Measurements from ENCODE around the gene HINT3. TPM values are rescaled to one million over a fixed set of nuclear protein-coding genes. Genes with fewer than 3 reads are reported as not detected.
"Not testable (repeated sequence)": the region's sequence is repeated elsewhere in the genome, so short reads cannot be mapped to it uniquely, and the experiment has no call there.

HINT3 gene
- total RNA-seq, 2 experiments from 2014 or later = 8.5 to 8.6 TPM

GRCh38 chr6:125970760-125971159 is 14.2 kb downstream of the HINT3 start:
- Mint-ChIP-seq H3K9me3 (no peaks in the 10 kb centered on the region), H3K36me3 (ENCODE audit: low read depth) (peaks cover 21% of the 10 kb centered on the region), H3K27ac (no peak overlapping the region), H3K27me3 (no peaks in the 10 kb centered on the region), H3K4me1 (ENCODE audit: low read depth) (peaks cover 25% of the 10 kb centered on the region), H3K4me3 (no peak overlapping the region)
- ChIA-PET CTCF (interaction anchor here (0.6 to 3.1 kb wide), 9 partner anchors 9 to 660 kb away, joined by 3 to 32 read pairs (median 5); partner anchors contain the start of genes HINT3 and TRMT11), POLR2A (no interaction called here)
- intact Hi-C loops (cut with micrococcal nuclease) = loop anchor here (5.0 to 10.0 kb wide), 2 partner anchors 188 to 656 kb away; no protein-coding TSS in a partner anchor
- TF ChIP-seq CTCF (IDR thresholded peaks at IDR 0.05) = no peak
- ATAC-seq (no peak), DNase-seq (no peak)

DNA sequence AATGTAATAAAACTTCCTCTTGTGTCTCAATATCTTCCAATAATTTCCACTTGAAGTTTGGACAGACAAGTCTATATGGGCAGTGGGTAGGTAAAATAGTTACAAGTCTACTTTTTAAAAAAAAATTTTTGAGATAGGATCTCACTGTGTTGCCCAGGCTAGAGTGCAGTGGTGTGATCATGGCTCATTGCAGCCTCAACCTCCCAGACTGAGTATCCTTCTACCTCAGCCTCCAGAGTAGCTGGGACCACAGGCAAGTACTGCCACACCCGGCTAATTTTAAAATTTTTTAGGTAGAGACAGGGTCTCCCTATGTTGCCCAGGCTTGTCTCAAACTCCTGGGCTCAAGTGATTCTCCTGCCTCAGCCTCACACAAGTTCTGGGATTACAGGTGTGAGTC is 15.9 kb downstream of the HINT3 start:
- DNase-seq, H3K9me3 Mint-ChIP-seq, H3K27me3 Mint-ChIP-seq, ATAC-seq, H3K4me3 Mint-ChIP-seq, POLR2A ChIA-PET: not testable (repeated sequence)
- Mint-ChIP-seq H3K4me1 (ENCODE audit: low read depth) (peaks cover 21% of the 10 kb centered on the region), H3K27ac (peak overlapping the region; percentile 5), H3K36me3 (ENCODE audit: low read depth) (peaks cover 17% of the 10 kb centered on the region)
- CTCF ChIA-PET = interaction anchor here (2.6 kb wide), 1 partner anchor 66 kb away, joined by 13 read pairs; no protein-coding TSS in a partner anchor
- intact Hi-C loops (cut with micrococcal nuclease) = loop anchor here (5.0 to 10.0 kb wide), 2 partner anchors 190 to 658 kb away; no protein-coding TSS in a partner anchor

DNA sequence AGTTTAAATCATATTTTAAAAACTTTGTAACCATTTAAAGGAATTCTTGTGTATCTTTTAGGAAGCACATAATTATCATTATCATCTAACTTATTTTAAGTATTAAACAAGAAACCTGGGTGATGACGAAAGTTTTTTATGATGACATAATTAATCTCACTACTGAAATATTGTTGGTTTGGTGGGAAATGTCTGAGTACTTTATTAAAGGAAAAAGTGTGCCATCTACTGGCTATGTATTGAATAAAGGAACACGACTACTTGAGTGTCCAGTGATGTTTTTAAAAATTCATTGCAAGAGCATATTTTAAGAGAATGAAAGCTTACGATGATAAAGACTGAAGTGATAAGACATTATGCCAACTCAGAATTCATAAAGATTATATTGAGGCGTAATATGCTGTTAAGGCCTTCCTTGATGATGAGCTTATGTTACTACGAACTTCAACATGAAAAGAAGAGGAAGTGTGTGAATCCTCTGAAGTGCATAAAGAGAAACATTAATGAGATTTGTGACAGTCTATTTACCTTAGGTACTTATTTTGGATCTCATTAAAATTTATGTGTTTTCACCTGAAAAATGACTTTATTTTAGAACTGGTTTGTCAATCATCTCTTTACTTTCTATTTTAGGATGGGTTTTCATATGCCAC is 17.8 kb downstream of the HINT3 start:
- peak; percentile 87 for ATAC-seq
- H3K4me3 Mint-ChIP-seq = no peak overlapping the region
- H3K27me3 Mint-ChIP-seq = no peaks in the 10 kb centered on the region
- intact Hi-C loops (cut with micrococcal nuclease) = loop anchor here (5.0 to 10.0 kb wide), 2 partner anchors 192 to 660 kb away; no protein-coding TSS in a partner anchor
- TF ChIP-seq CTCF (IDR thresholded peaks at IDR 0.05) = peak; percentile 52
- DNase-seq = no peak
- CTCF ChIA-PET = interaction anchor here (0.7 to 3.6 kb wide), 33 partner anchors 8 to 662 kb away, joined by 3 to 48 read pairs (median 5); partner anchors contain the start of genes HINT3, NCOA7 and TRMT11
- H3K9me3 Mint-ChIP-seq = no peaks in the 10 kb centered on the region
- POLR2A ChIA-PET = interaction anchor here (1.0 to 1.8 kb wide), 3 partner anchors 12 to 193 kb away, joined by 4 to 8 read pairs (median 4); partner anchors contain the start of genes NCOA7 and TRMT11
- peaks cover 5% of the 10 kb centered on the region for H3K36me3 Mint-ChIP-seq (ENCODE audit: low read depth)
- H3K27ac Mint-ChIP-seq = peak overlapping the region; percentile 55
- peaks cover 9% of the 10 kb centered on the region for H3K4me1 Mint-ChIP-seq (ENCODE audit: low read depth)

DNA sequence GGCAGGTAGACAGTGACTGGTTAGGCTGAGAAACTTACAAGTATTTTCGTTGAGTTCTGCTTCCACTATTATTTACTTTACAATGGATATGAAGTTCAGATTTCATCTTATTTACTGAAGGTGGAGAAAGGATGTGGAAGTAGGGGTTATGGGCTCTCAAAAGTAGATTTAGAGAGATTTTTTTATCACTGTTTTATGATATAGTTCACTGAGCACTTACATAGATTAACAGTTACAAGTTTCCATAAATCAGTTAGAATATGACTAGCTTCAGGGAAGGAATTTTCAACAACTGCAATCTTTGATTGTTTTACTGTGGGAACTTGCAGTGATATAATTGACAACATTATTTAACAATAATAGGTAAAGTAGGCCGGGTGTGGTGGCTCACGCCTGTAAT is 22.5 kb downstream of the HINT3 start:
- Mint-ChIP-seq H3K9me3 (no peaks in the 10 kb centered on the region), H3K27me3 (no peaks in the 10 kb centered on the region), H3K27ac (no peak overlapping the region), H3K4me3 (no peak overlapping the region), H3K36me3 (ENCODE audit: low read depth) (peaks cover 3% of the 10 kb centered on the region), H3K4me1 (ENCODE audit: low read depth) (peaks cover 4% of the 10 kb centered on the region)
- ChIA-PET POLR2A (interaction anchor here (1.2 kb wide), 1 partner anchor 19 kb away, joined by 3 read pairs; no protein-coding TSS in a partner anchor), CTCF (no interaction called here)
- intact Hi-C loops (cut with micrococcal nuclease) = loop anchor here (10.0 kb wide), 1 partner anchor 664 kb away; no protein-coding TSS in a partner anchor
- ATAC-seq = no peak
- DNase-seq = no peak
- TF ChIP-seq CTCF (IDR thresholded peaks at IDR 0.05) = no peak

- H3K4me1 Mint-ChIP-seq (ENCODE audit: low read depth) = peaks cover 3% of the 10 kb centered on the region
- no peaks in the 10 kb centered on the region for H3K27me3 Mint-ChIP-seq
- no peak for TF ChIP-seq CTCF (IDR thresholded peaks at IDR 0.05)
- H3K36me3 Mint-ChIP-seq (ENCODE audit: low read depth) = no peaks in the 10 kb centered on the region
- intact Hi-C loops (cut with micrococcal nuclease) = no loop called here
- H3K9me3 Mint-ChIP-seq = no peaks in the 10 kb centered on the region
- CTCF ChIA-PET = interaction anchor here (0.8 to 1.9 kb wide), 4 partner anchors 7 to 668 kb away, joined by 3 to 4 read pairs (median 4); no protein-coding TSS in a partner anchor
- POLR2A ChIA-PET = interaction anchor here (0.6 kb wide), 1 partner anchor 25 kb away, joined by 3 read pairs; the partner anchor contains the start of gene HINT3
- ATAC-seq = no peak
- H3K4me3 Mint-ChIP-seq = no peak overlapping the region
- DNase-seq = no peak
- no peak overlapping the region for H3K27ac Mint-ChIP-seq
These were observed 25.1 kb downstream of the HINT3 start for GRCh38 chr6:125981571-125982185.

Data from activated CD8-positive, alpha-beta T cell treated with anti-CD3 and anti-CD28 coated beads for 36 hours (primary cell).